BE2C (cell line): ENCODE results near the gene RPS8.
"Not testable (repeated sequence)": the region's sequence is repeated elsewhere in the genome, so short reads cannot be mapped to it uniquely, and the experiment has no call there.

ENCODE experiments used
- DNase-seq: peaks from one replicate; pipeline ENCODE4 v3.0.0-alpha.2; 2020
- H3K27me3 ChIP-seq: fragments of 250-450 bp; sonication (Bioruptor Pico); 2 replicates; pipeline ENCODE4 v1.5.1; 2020; ENCODE audit warnings: mild to moderate bottlenecking
- H3K36me3 ChIP-seq: fragments of 250-450 bp; sonication (Bioruptor Pico); 2 replicates; pipeline ENCODE4 v1.5.1; 2020; ENCODE audit warnings: mild to moderate bottlenecking
- H3K4me1 ChIP-seq: fragments of 250-450 bp; sonication (Bioruptor Pico); 2 replicates; pipeline ENCODE4 v1.5.1; 2020
- H3K4me3 ChIP-seq: 2 replicates; pipeline ENCODE4 v1.5.1; 2011; ENCODE audit warnings: low read depth, low read length
- H3K9me3 ChIP-seq: fragments of 250-450 bp; sonication (Bioruptor Pico); 2 replicates; pipeline ENCODE4 v1.5.1; 2020
- CTCF ChIP-seq: IDR thresholded peaks from 2 replicates; pipeline ENCODE4 v1.5.1; 2012; ENCODE audit warnings: mild to moderate bottlenecking, low read depth, low read length

The RPS8 gene

DNA sequence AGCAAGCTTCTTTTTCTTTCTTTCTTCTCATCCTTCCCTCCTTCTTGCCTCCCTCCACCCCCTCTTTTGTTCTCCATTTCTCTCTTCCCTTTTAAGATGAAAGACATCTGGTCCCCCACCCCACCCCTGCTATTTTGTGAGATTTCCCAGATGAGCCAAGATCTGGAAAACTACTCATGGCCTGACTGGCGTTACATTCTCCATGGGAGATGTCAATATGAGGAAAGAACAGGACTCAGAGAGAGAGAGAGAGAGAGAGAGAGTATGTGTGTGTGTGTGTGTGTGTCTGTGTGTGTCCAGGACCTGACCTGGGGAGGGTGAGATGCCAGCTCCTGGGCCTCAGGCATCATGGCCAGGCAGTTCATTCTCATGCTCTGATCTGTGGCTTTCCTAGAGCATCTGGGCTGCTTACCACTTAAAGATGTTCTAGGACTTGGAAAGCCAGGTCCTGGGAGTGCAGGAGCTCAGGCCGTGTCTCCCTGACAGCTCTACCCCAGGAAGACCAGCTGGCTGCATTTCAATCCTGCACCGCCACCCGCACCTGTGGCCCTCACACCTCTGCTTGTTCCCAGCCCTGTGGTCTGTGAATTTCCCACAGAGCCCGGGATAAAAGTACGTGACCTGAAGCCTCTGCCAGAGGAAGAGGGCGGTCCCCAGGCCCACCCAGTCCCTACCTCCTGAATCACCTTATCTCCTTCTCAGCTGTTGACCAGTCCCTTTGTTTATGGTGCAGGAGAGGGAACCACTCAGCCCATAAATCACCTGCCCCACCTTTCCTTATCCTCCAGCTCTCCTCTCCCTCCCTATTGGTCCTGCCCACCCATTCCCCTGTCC lies 15.8 kb downstream of the RPS8 start:
- no peaks in the 10 kb centered on the region for H3K9me3 ChIP-seq
- H3K36me3 ChIP-seq: no peaks in the 10 kb centered on the region
- TF ChIP-seq CTCF: no peak
- DNase-seq: no peak
- no peaks in the 10 kb centered on the region for H3K4me1 ChIP-seq
- H3K27me3 ChIP-seq: no peaks in the 10 kb centered on the region
- H3K4me3 ChIP-seq: no peak overlapping the region

- DNase-seq: no peak
- no peaks in the 10 kb centered on the region for H3K36me3 ChIP-seq
- H3K9me3 ChIP-seq: no peaks in the 10 kb centered on the region
- no peaks in the 10 kb centered on the region for H3K27me3 ChIP-seq
- no peak for TF ChIP-seq CTCF
- no peaks in the 10 kb centered on the region for H3K4me1 ChIP-seq
- no peak overlapping the region for H3K4me3 ChIP-seq
Observed at GRCh38 chr1:44792736-44793502, 17.6 kb downstream of the RPS8 start.

GRCh38 chr1:44797886-44798285 lies 22.5 kb downstream of the RPS8 start:
- DNase-seq, H3K4me1 ChIP-seq, H3K9me3 ChIP-seq, H3K4me3 ChIP-seq, H3K27me3 ChIP-seq, H3K36me3 ChIP-seq: not testable (repeated sequence)

DNA sequence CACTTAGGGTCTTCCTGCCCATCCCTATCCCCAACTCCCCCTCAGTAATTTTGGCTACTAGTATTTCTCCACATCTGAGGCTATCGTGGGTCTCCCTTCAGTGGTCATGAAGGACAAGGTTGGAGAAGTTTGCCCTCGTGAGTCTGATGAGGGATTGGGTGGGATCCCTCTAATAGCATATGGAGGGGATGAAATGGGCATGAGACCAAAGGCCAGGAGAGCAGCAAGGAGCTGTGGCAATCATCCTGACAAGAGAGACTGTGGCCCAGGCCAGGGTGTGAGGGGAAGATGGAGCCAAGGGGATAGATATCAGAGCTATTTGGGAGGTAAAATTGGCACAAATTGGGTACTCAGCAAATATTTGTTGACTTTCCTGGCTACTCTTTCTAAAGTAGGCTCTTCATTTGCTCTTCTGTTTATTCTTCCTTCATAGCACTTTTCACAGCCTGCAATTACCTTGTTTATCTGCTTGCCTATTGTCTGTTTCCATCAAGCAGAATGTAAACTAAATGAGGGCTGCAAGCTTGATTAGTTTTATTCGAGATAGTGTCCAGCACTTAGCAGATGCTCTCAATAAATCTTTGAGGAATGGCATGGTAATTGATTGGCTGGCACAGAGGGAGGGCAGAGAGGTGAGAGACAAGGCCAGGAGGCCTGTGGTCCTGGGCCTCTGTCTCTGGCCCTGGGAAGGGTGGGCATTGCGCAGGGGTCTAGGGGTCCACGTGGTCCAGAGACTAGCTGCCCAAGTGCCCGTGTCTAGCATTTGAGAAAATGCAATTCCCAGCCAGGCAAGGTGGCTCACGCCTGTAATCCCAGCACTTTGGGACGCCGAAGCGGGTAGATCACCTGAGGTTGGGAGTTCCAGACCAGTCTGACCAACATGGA lies 23.4 kb downstream of the RPS8 start:
- TF ChIP-seq CTCF: no peak
- DNase-seq: no peak
- H3K9me3 ChIP-seq: no peaks in the 10 kb centered on the region
- H3K4me1 ChIP-seq: peaks cover 5% of the 10 kb centered on the region
- H3K36me3 ChIP-seq: no peaks in the 10 kb centered on the region
- H3K27me3 ChIP-seq: no peaks in the 10 kb centered on the region
- H3K4me3 ChIP-seq: no peak overlapping the region

DNA sequence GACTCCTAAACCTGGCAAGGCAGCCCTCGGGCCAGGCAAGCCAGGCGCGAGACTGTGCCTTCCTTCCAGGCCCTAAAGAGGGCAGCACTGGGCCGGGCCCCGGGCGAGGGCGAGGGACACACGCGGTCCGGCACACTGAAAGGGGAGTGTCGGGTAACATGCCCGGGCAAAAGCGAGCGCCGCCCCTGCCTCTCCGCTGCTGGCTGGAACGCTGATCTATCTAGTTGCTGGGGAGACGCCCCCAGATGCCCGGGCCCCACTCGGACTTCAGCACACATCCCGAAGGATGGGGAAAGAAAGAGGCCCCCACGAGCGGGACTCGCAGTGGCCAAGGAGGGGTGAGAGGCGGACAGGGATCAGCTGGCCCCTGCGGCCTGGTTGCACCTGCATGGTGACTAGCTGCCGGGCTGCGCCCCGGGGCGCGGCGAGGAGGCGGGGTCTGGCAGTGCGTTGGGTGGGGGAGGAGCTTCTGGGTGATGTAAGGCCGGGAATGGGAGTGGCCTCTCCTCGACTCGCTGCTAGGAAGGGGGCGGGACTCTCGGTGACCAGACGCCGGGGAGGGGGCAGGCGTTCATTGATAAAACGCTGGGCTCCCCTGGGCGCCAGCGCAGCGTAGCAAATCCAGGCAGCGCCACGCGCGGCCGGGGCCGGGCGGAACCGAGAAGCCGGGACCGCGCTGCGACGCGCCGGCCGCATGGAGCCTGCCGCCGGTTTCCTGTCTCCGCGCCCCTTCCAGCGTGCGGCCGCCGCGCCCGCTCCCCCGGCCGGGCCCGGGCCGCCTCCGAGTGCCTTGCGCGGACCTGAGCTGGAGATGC lies 24.6 kb downstream of the RPS8 start, which contains the start of gene PLK3:
Gene PLK3 (plus strand): TSS at position 608 of the 815 bp plus-strand sequence. CDS start 87 bp downstream, at position 695.
- Histone ChIP-seq H3K27me3 (no peaks in the 10 kb centered on the region), H3K4me1 (peaks cover 5% of the 10 kb centered on the region), H3K4me3 (peak within 1 kb of the TSS; percentile 65), H3K36me3 (no peaks in the 10 kb centered on the region), H3K9me3 (no peaks in the 10 kb centered on the region)
- TF ChIP-seq CTCF: peak; percentile 61
- DNase-seq: peak; percentile 94
